ENCODE results near the gene C20orf173. TPM values are rescaled to one million over a fixed set of nuclear protein-coding genes. Genes with fewer than 3 reads are reported as not detected.
"Not testable (repeated sequence)": the region's sequence is repeated elsewhere in the genome, so short reads cannot be mapped to it uniquely, and the experiment has no call there.

C20orf173 gene
- total RNA-seq, 3 donors from 2014 or later = not detected

DNA sequence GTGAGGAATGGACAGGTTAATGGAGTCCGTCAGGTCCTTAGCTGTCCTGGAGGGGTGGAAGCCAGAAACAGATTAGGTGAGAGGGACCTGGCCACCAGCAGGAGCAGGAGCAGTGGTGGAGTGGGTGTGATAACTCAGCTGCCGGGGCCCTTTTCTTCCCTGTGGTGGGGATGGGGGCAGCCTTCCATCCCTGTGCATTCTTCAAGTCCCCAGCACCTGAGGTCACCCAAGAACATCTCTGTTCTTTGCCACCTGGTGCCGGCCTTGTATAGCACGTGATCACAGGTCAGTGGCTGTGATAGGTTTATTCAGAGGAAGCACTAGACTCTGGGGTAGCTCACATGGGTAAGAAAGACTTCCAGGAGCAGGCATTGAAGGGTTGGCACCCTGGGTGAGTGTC is 29.0 kb upstream of the C20orf173 start:
- no peak for DNase-seq (ENCODE audit: low spot score in 2 of 2)
- Histone ChIP-seq H3K4me1 (no peaks in the 10 kb centered on the region), H3K27me3 (no peaks in the 10 kb centered on the region), H3K27ac (no peak overlapping the region), H3K9me3 (no peaks in the 10 kb centered on the region), H3K4me3 (no peak overlapping the region), H3K36me3 (peaks cover 6% of the 10 kb centered on the region)
- intact Hi-C loops (cut with DNase I; ENCODE audit: low total_unique reads) = no loop called here
- TF ChIP-seq, protein P1, sequence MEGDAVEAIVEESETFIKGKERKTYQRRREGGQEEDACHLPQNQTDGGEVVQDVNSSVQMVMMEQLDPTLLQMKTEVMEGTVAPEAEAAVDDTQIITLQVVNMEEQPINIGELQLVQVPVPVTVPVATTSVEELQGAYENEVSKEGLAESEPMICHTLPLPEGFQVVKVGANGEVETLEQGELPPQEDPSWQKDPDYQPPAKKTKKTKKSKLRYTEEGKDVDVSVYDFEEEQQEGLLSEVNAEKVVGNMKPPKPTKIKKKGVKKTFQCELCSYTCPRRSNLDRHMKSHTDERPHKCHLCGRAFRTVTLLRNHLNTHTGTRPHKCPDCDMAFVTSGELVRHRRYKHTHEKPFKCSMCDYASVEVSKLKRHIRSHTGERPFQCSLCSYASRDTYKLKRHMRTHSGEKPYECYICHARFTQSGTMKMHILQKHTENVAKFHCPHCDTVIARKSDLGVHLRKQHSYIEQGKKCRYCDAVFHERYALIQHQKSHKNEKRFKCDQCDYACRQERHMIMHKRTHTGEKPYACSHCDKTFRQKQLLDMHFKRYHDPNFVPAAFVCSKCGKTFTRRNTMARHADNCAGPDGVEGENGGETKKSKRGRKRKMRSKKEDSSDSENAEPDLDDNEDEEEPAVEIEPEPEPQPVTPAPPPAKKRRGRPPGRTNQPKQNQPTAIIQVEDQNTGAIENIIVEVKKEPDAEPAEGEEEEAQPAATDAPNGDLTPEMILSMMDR (IDR thresholded peaks at IDR 0.05) = no peak
- TF ChIP-seq POLR2A (IDR thresholded peaks at IDR 0.05) (no peak), POLR2AphosphoS5 (IDR thresholded peaks at IDR 0.05) (no peak)

DNA sequence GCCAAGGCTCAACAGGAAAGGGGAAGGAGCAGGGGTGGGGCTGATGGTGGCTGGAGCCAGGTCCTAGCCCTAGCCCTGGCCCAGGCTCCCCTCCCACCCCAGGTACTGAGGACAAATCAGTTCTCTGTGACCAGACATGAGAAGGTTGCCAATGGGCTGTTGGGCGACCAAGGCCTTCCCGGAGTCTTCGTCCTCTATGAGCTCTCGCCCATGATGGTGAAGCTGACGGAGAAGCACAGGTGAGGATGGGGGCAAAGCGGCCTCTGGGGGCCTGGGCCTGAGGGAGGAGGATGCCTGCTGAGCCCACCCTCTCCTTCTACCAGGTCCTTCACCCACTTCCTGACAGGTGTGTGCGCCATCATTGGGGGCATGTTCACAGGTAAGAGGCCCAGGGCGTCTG is 27.4 kb upstream of the C20orf173 start:
- H3K4me1 ChIP-seq = no peaks in the 10 kb centered on the region
- H3K27ac ChIP-seq = no peak overlapping the region
- no peak for DNase-seq (ENCODE audit: low spot score in 2 of 2)
- TF ChIP-seq, protein P1 (IDR thresholded peaks at IDR 0.05) = no peak
- TF ChIP-seq POLR2A (IDR thresholded peaks at IDR 0.05) = no peak
- no peak for TF ChIP-seq POLR2AphosphoS5 (IDR thresholded peaks at IDR 0.05)
- no peak overlapping the region for H3K4me3 ChIP-seq
- no peaks in the 10 kb centered on the region for H3K27me3 ChIP-seq
- no peaks in the 10 kb centered on the region for H3K9me3 ChIP-seq
- peaks cover 6% of the 10 kb centered on the region for H3K36me3 ChIP-seq
- intact Hi-C loops (cut with DNase I; ENCODE audit: low total_unique reads) = no loop called here

DNA sequence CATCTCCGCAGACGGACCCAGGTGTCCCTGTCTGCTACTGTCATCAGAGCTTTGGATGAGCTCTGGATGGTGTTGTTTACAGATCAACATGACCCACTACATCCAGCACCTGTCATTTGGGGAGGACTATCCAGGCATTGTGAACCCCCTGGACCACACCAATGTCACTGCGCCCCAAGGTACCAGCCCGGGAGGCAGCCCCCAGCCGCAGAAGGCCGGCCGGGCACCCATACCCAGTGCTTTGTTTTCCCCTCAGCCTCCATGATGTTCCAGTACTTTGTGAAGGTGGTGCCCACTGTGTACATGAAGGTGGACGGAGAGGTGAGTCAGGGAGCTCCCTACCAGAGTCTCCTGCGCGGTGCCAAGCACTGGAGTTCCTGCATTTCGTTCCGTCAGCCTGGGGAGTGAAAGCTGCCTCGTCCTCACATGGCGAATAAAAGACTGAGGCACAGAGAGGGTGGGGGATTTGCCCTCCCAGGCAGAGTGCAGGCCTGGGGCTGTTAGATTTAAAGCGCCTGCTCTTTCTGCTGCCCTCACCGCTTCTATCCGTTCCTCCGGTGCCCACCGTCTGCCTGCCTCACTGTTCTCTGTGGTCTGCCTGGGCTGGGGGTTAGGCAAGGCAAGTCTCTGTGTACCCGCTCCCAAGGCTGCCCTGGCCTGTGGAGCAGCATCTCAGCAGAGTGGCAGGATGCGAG is 26.6 kb upstream of the C20orf173 start:
- Histone ChIP-seq H3K4me3 (no peak overlapping the region), H3K4me1 (no peaks in the 10 kb centered on the region), H3K27ac (no peak overlapping the region), H3K36me3 (peaks cover 6% of the 10 kb centered on the region), H3K27me3 (no peaks in the 10 kb centered on the region), H3K9me3 (no peaks in the 10 kb centered on the region)
- TF ChIP-seq, protein P1 (IDR thresholded peaks at IDR 0.05) = no peak
- TF ChIP-seq POLR2AphosphoS5 (IDR thresholded peaks at IDR 0.05) (no peak), POLR2A (IDR thresholded peaks at IDR 0.05) (no peak)
- intact Hi-C loops (cut with DNase I; ENCODE audit: low total_unique reads) = no loop called here
- DNase-seq (ENCODE audit: low spot score in 2 of 2) = no peak

DNA sequence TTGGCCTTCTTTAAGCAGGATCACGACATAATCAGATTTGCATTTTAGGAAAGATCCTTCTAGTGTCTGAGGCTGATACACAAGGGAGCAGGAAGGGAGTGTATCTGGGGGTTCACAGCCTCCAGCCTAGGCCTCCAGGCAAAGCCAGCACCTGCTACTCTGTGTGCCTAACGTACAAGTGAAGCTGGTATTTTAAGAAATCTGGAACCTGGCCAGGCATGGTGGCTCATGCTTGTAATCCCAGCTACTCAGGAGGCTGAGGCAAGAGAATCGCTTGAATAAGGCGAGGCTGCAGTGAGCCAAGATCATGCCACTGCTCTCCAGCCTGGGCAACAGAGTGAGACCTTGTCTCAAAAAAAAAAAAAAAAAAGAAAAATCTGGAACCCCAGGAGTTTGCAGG is 26.0 kb upstream of the C20orf173 start:
- H3K9me3 ChIP-seq; H3K27me3 ChIP-seq; intact Hi-C loops (cut with DNase I; ENCODE audit: low total_unique reads); H3K4me3 ChIP-seq; DNase-seq (ENCODE audit: low spot score in 2 of 2); H3K4me1 ChIP-seq; H3K36me3 ChIP-seq; H3K27ac ChIP-seq: not testable (repeated sequence)

DNA sequence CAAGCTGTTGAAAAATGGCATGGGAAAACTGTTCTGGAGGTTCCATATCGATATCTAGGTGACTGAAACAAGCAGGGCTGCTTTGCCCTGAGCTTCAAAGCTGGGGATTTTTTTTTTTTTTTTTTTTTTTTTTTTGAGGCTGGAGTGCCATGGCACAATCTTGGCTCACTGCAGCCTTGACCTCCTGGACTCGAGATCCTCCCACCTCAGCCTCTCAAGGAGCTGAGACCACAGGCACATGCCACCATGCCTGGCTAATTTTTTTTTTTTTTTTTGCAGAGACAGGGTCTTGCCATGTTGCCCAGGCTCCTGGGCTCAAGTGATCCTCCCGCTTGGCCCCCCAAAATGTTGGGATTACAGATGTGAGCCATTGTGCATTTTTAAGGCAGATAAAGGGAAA is 23.5 kb upstream of the C20orf173 start:
- Histone ChIP-seq H3K27me3 (no peaks in the 10 kb centered on the region), H3K4me3 (no peak overlapping the region), H3K27ac (no peak overlapping the region), H3K9me3 (no peaks in the 10 kb centered on the region), H3K36me3 (peaks cover 15% of the 10 kb centered on the region), H3K4me1 (no peaks in the 10 kb centered on the region)
- no peak for DNase-seq (ENCODE audit: low spot score in 2 of 2)
- intact Hi-C loops (cut with DNase I; ENCODE audit: low total_unique reads) = no loop called here
- TF ChIP-seq POLR2A (IDR thresholded peaks at IDR 0.05) = no peak
- no peak for TF ChIP-seq POLR2AphosphoS5 (IDR thresholded peaks at IDR 0.05)
- TF ChIP-seq, protein P1 (IDR thresholded peaks at IDR 0.05) = no peak

Data from breast epithelium (tissue), 4 donors.